ENCODE measurements around the gene PGM2. TPM values are rescaled to one million over a fixed set of nuclear protein-coding genes. Genes with fewer than 3 reads are reported as not detected.

PGM2 gene
- total and polyA plus RNA-seq, 4 donors = 4.0 to 11.9 (median 7.9) TPM

GRCh38 chr4:37827030-37827685 lies 672 bp downstream of the PGM2 start:
- Histone ChIP-seq H3K27me3 (ENCODE audit: control insufficient read depth in 4 of 4, insufficient read depth in 4 of 4, low read length in 3 of 4) (no peaks in the 10 kb centered on the region), H3K27ac (ENCODE audit: low read depth in 1 of 2, low read length in 2 of 2) (peak overlapping the region; percentile 91 to 94), H3K4me1 (ENCODE audit: control insufficient read depth in 4 of 4, insufficient read depth in 4 of 4, low read length in 3 of 4) (peaks cover 0 to 28% (median 11%) of the 10 kb centered on the region in 4 donors), H3K9me3 (ENCODE audit: control insufficient read depth in 4 of 4, low read length in 3 of 4) (no peaks in the 10 kb centered on the region), H3K9ac (ENCODE audit: low read depth in 1 of 2, low read length in 2 of 2) (peak overlapping the region; percentile 29 to 93), H3K36me3 (ENCODE audit: control insufficient read depth in 4 of 4, insufficient read depth in 3 of 4, low read depth in 1 of 4, low read length in 3 of 4) (peaks cover 0 to 16% (median 5%) of the 10 kb centered on the region in 4 donors), H3K4me3 (ENCODE audit: low read depth in 1 of 3, low read length in 3 of 3) (peak overlapping the region; percentile 78 to 92 (median 84))
- 6% methylated on average over 38 of the region's 38 CpGs for WGBS
- DNase-seq (ENCODE audit: low spot score) = no peak
- TF ChIP-seq ATF3 (IDR thresholded peaks at IDR 0.05) (no peak), HNF4G (IDR thresholded peaks at IDR 0.05) (no peak), SP1 (IDR thresholded peaks at IDR 0.05) (no peak), MAX (IDR thresholded peaks at IDR 0.05) (no peak), GABPA (IDR thresholded peaks at IDR 0.05 in 1 of 2, conservative IDR thresholded peaks at IDR 0.05 in 1 of 2) (no peak)

- TF ChIP-seq NR2F2 (IDR thresholded peaks at IDR 0.05) (peak; percentile 72), ATF3 (IDR thresholded peaks at IDR 0.05) (no peak)
- H3K27me3 ChIP-seq (ENCODE audit: control insufficient read depth in 4 of 4, insufficient read depth in 4 of 4, low read length in 3 of 4) = no peaks in the 10 kb centered on the region
- no peak overlapping the region for H3K4me3 ChIP-seq (ENCODE audit: low read depth in 1 of 3, low read length in 3 of 3)
- no peaks in the 10 kb centered on the region for H3K9me3 ChIP-seq (ENCODE audit: control insufficient read depth in 4 of 4, low read length in 3 of 4)
- H3K4me1 ChIP-seq (ENCODE audit: control insufficient read depth in 4 of 4, insufficient read depth in 4 of 4, low read length in 3 of 4) = peaks cover 0 to 23% (median 10%) of the 10 kb centered on the region in 4 donors
- no peak for DNase-seq (ENCODE audit: low spot score)
- peak overlapping the region in 1 of 2 donors; percentile 94 for H3K27ac ChIP-seq (ENCODE audit: low read depth in 1 of 2, low read length in 2 of 2)
- peaks cover 0 to 22% (median 6%) of the 10 kb centered on the region in 4 donors for H3K36me3 ChIP-seq (ENCODE audit: control insufficient read depth in 4 of 4, insufficient read depth in 3 of 4, low read depth in 1 of 4, low read length in 3 of 4)
- H3K9ac ChIP-seq (ENCODE audit: low read depth in 1 of 2, low read length in 2 of 2) = no peak overlapping the region
- WGBS = 90% methylated on average over 1 of the region's 1 CpG
These were observed 1.4 kb downstream of the PGM2 start for GRCh38 chr4:37827802-37828321.

- WGBS = 87% methylated on average over 3 of the region's 3 CpGs
These were observed 2.4 kb downstream of the PGM2 start for GRCh38 chr4:37828843-37829242.

More at GRCh38 chr4:37828843-37829242, 2.4 kb downstream of the PGM2 start:
- H3K4me1 ChIP-seq (ENCODE audit: control insufficient read depth in 4 of 4, insufficient read depth in 4 of 4, low read length in 3 of 4) = peaks cover 0 to 19% (median 6%) of the 10 kb centered on the region in 4 donors
- no peak overlapping the region for H3K4me3 ChIP-seq (ENCODE audit: low read depth in 1 of 3, low read length in 3 of 3)
- H3K27ac ChIP-seq (ENCODE audit: low read depth in 1 of 2, low read length in 2 of 2) = no peak overlapping the region
- no peak for TF ChIP-seq GABPA (IDR thresholded peaks at IDR 0.05 in 1 of 2, conservative IDR thresholded peaks at IDR 0.05 in 1 of 2)
- TF ChIP-seq FOXA1 (IDR thresholded peaks at IDR 0.05) = no peak
- TF ChIP-seq JUND (IDR thresholded peaks at IDR 0.05) = no peak
- TF ChIP-seq TAF1 (conservative IDR thresholded peaks at IDR 0.05) = no peak
- TF ChIP-seq YY1 (IDR thresholded peaks at IDR 0.05) = no peak
- no peak for TF ChIP-seq FOXA2 (IDR thresholded peaks at IDR 0.05)
- no peak for TF ChIP-seq MAX (IDR thresholded peaks at IDR 0.05)
- TF ChIP-seq NR2F2 (IDR thresholded peaks at IDR 0.05) = no peak
- TF ChIP-seq HNF4G (IDR thresholded peaks at IDR 0.05) = no peak
- TF ChIP-seq RAD21 (IDR thresholded peaks at IDR 0.05) = no peak
- no peak for TF ChIP-seq HNF4A (conservative IDR thresholded peaks at IDR 0.05)
- TF ChIP-seq ZBTB33 (IDR thresholded peaks at IDR 0.05) = no peak
- no peak for TF ChIP-seq REST (IDR thresholded peaks at IDR 0.05)
- TF ChIP-seq EGR1 (IDR thresholded peaks at IDR 0.05; ENCODE audit: low read depth in 2 of 2) = no peak
- TF ChIP-seq RXRA (IDR thresholded peaks at IDR 0.05) = no peak
- TF ChIP-seq ATF3 (IDR thresholded peaks at IDR 0.05) = no peak
- no peak overlapping the region for H3K9ac ChIP-seq (ENCODE audit: low read depth in 1 of 2, low read length in 2 of 2)
- no peaks in the 10 kb centered on the region for H3K27me3 ChIP-seq (ENCODE audit: control insufficient read depth in 4 of 4, insufficient read depth in 4 of 4, low read length in 3 of 4)
- no peak for DNase-seq (ENCODE audit: low spot score)
- H3K9me3 ChIP-seq (ENCODE audit: control insufficient read depth in 4 of 4, low read length in 3 of 4) = no peaks in the 10 kb centered on the region
- H3K36me3 ChIP-seq (ENCODE audit: control insufficient read depth in 4 of 4, insufficient read depth in 3 of 4, low read depth in 1 of 4, low read length in 3 of 4) = peaks cover 0 to 27% (median 9%) of the 10 kb centered on the region in 4 donors

All from liver (tissue), 9 donors.